IPS-11a (cell line): Measurements from ENCODE around the gene ANKZF1.

Experiments
- H3K4me3 ChIP-seq: one replicate; pipeline ENCODE4 v1.5.1; 2013; ENCODE audit warnings: low read depth, low read length, control low read depth

The ANKZF1 gene

GRCh38 chr2:219223831-219224610, 5.6 kb upstream of the ANKZF1 start:
- no peak overlapping the region for H3K4me3 ChIP-seq

GRCh38 chr2:219225350-219225749, 4.3 kb upstream of the ANKZF1 start:
- H3K4me3 ChIP-seq, result no peak overlapping the region

- H3K4me3 ChIP-seq, result peak overlapping the region; percentile 94
These were observed 1.3 kb upstream of the ANKZF1 start for GRCh38 chr2:219228041-219228910.

GRCh38 chr2:219228911-219229304, 698 bp upstream of the ANKZF1 start:
- H3K4me3 ChIP-seq, result peak overlapping the region; percentile 94

DNA sequence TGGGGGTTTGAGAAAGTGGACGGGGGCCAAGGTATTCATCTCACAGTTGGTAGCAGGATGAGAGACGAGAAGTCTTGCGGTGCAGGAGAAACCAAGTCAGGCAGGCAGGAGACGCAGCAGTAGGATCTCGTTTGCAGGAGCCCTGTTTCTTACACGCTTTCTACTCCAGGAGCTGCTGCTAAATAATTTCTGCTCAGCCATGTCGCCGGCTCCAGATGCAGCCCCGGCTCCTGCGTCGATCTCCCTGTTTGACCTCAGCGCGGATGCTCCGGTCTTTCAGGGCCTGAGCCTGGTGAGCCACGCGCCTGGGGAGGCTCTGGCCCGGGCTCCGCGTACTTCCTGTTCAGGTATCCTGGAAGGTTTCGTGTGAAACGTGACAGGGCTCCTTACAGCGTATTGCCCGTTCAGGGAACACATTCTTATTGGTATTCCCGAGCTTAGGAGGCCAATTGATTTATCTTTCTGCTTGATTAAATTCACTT, 494 bp downstream of the ANKZF1 start:
- H3K4me3 ChIP-seq, result peak overlapping the region; percentile 94

DNA sequence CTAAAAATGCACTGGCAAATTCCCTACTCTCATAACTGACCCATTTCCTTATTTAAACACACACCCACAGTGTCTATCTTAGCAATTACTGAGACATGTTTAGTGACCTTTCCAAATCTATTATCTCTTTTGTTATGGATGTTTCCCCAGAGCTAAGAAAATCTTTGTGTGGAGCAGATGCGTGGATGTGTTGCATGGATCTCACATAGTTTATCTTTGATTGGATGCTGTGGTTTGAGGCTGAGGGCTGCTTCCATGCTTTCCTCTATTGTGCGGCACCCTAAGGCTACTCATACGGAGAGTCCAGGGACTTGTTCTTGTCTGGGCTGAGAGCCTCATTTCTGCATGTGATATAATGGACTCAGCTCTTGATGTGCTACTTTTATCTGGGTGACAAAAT, 4.7 kb downstream of the ANKZF1 start:
- no peak overlapping the region for H3K4me3 ChIP-seq

DNA sequence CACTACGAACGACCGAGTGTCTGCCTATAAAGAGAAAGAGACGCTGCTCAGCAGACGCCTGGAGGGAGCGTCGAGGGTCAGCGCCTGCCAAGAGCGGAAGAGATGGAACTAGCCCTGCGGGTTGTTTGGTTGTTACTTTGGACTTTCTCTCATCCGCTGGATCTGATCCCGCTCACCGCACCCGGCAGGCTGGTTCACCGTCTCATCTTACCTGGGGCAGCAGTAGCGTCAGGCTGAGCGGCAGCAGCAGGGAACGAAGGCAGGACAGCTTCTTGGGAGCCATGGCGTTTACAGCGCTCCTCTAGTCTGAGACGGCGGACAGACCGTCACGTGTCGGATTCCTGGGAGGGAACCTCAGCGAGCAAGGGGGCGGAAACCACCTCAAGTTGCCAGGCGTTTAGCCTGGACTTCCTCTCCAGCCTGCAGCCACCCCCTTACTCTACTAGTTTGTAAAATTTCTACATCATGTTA, 13.7 kb downstream of the ANKZF1 start:
- H3K4me3 ChIP-seq, result no peak overlapping the region

DNA sequence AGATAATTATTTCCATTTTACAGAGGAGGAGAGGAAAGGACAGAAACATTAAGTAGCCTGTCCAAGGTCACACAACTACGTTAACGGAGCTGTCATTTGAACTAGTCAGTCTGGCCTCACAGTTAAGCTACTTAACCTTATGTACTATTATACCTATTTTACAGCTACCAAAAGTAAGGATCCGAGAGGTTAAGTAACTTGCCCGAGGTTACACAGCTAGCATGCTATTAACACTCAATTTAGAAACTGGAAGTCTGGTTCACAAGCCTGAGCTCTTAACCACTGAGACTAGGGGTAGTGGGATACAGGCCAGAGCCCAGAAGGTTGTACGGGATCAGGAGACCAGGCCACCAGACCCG, 15.2 kb downstream of the ANKZF1 start:
- peak overlapping the region; percentile 92 for H3K4me3 ChIP-seq

DNA sequence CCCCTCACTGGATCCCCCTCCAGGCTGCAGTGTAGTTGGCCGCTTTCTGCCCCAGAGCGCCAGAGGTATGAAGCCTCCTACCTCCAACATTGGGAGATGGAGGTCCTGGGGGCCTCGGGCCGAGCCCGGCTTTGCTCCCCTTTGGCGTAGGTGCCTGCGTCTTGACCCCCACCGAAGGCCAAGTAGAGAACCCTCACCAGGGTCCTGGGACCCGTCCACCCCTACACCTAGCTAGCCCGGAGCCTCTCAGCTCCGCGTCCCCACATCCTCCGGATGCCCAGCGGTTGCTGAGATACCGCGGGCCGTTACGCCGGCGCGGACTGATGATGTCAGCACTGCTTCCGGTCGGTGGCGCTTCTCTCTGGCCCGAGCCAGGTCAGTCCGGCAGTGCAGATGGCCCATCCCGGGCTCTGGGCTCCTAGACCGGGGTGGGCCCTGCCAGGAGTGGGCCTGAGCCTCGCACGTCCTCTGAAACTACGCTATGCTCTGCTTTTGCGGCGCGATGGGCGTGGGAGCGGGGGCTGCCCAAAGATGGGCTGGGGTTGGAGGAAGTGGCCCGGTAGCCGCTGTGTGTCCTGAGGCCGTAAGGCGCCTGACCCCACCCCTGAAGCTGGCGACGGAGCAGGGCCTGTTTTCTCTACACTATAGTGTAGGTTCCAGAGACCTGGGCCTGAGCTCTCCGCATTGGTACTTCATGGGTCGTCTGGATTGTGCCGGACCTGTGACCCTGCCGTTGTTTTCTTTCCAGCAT, 15.7 kb downstream of the ANKZF1 start, which contains the start of the genes GLB1L and STK16:
TSS of gene GLB1L (minus strand) at position 297 of the 751 bp plus-strand sequence. CDS start 1,871 bp downstream, outside the sequence.
TSS of gene STK16 (plus strand) at position 332 of the 751 bp plus-strand sequence. CDS start 521 bp downstream, outside the sequence.
- H3K4me3 ChIP-seq, result peak within 1 kb of the TSS; percentile 92

DNA sequence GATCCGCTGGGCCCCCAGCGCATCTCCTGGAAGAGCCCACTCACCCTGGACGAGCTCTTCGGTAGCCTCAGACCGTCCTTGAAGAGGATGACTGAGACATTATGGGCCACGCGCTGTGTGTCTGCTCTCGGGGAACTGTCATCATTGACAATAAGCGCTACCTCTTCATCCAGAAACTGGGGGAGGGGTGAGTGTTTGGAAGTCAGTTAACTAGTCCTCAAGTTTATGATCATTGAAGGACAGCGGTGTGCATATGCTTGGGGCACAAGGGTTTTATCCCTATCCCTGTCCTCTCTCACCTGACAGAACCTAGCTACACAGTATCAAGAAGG, 16.3 kb downstream of the ANKZF1 start:
- peak overlapping the region; percentile 92 for H3K4me3 ChIP-seq

DNA sequence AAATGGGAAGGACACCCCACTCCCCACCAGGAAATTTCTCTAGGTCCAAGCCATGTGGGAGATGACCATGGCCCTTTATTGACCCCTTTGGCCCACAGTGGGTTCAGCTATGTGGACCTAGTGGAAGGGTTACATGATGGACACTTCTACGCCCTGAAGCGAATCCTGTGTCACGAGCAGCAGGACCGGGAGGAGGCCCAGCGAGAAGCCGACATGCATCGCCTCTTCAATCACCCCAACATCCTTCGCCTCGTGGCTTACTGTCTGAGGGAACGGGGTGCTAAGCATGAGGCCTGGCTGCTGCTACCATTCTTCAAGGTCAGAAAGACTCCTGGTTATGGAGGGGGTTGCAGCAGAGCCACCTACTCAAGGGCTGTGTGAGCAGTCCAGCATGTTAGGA, 17.0 kb downstream of the ANKZF1 start:
- H3K4me3 ChIP-seq, result no peak overlapping the region

GRCh38 chr2:219247678-219248642, 18.4 kb downstream of the ANKZF1 start:
- no peak overlapping the region for H3K4me3 ChIP-seq

- H3K4me3 ChIP-seq, result no peak overlapping the region
These were observed 19.2 kb downstream of the ANKZF1 start for GRCh38 chr2:219248845-219249202.

GRCh38 chr2:219249203-219249980, 19.8 kb downstream of the ANKZF1 start:
- H3K4me3 ChIP-seq, result no peak overlapping the region

DNA sequence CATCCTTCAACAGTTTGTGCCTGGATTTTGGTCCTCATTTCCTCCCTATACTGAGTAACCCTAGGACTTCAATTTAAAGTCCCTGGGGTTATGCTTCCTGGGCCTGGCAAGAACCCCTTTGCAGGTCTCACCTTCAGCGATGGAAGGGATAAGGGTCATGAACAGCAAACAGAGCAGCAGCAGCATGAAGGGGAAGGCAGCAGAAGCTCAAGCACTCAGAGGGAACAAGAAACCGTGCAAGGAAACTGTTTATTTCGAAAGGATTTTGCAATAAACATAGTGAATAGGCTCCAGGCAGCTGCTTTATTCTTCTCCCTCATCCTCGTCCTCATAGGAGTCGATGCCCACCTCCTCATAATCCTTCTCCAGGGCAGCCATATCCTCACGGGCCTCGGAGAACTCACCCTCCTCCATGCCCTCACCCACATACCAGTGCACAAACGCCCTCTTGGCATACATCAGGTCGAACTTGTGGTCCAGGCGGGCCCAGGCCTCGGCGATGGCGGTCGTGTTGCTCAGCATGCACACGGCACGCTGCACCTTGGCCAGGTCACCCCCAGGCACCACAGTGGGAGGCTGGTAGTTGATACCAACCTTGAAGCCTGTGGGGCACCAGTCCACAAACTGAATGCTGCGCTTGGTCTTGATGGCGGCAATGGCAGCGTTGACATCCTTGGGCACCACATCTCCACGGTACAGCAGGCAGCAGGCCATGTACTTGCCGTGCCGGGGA, 20.6 kb downstream of the ANKZF1 start:
- no peak overlapping the region for H3K4me3 ChIP-seq

GRCh38 chr2:219251656-219252055, 22.1 kb downstream of the ANKZF1 start:
- H3K4me3 ChIP-seq, result no peak overlapping the region

DNA sequence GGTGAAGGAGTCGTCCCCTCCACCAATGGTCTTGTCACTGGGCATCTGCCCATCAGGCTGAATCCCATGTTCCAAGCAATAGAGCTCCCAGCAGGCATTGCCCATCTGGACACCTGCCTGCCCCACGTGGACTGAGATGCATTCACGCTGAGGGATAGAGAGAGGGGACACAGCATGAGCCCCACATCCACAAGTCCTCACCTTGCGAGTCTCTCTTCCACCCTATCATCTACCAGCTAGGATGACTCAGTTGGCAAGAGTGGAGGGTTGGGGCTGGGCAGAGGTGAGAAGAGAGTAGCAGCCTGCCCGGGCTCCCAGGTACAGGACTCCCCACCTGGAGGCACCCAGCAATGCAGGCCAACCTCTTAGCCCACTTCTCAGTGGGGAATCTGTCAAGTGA, 22.5 kb downstream of the ANKZF1 start:
- H3K4me3 ChIP-seq, result no peak overlapping the region

GRCh38 chr2:219252570-219252899, 22.9 kb downstream of the ANKZF1 start:
- H3K4me3 ChIP-seq, result peak overlapping the region; percentile 53
